ENCODE data around the gene LHX6. TPM values are rescaled to one million over a fixed set of nuclear protein-coding genes. Genes with fewer than 3 reads are reported as not detected.

Gene LHX6
- total RNA-seq, 1 experiment from 2014 or later, result 4.1 TPM

GRCh38 chr9:122248448-122248865, 19.7 kb upstream of the LHX6 start:
- H3K4me2 ChIP-seq (ENCODE audit: low read length), result peak overlapping the region; percentile 14; the same call in 1 of the 2 replicates
- DNase-seq (ENCODE audit: low read depth, low spot score), result peak; percentile 10
- no peaks in the 10 kb centered on the region for H4K20me1 ChIP-seq (ENCODE audit: insufficient read depth)
- ChIA-PET RAD21 (ENCODE audit: low non-redundant PET in 1 of 2, low total read pairs in 2 of 2, uncharacterized antibody in 2 of 2, unreplicated experiment in 2 of 2) (no interaction called here), CTCF (no interaction called here), POLR2A (no interaction called here)
- intact Hi-C loops (cut with micrococcal nuclease), result no loop called here
- H3K27ac ChIP-seq (ENCODE audit: low read depth, low read length), result no peak overlapping the region
- H3K4me3 ChIP-seq (replicated peaks in 1 of 2; ENCODE audit: low read depth in 1 of 2, low read length in 2 of 2), result no peak overlapping the region
- no peak overlapping the region for H3K9ac ChIP-seq (ENCODE audit: low read length)
- H3K27me3 ChIP-seq (ENCODE audit: insufficient read depth, low read length), result no peaks in the 10 kb centered on the region
- H3K36me3 ChIP-seq (ENCODE audit: control insufficient read depth in 1 of 2, insufficient read depth in 2 of 2, low read length in 2 of 2), result peaks cover 38 to 48% of the 10 kb centered on the region in 2 experiments
- H2AFZ ChIP-seq (ENCODE audit: low read depth, low read length, poor library complexity, severe bottlenecking), result no peak overlapping the region
- peaks cover 5% of the 10 kb centered on the region; the same call in 1 of the 2 replicates for H3K79me2 ChIP-seq (ENCODE audit: insufficient read depth, low read length)
- no peaks in the 10 kb centered on the region for H3K9me2 ChIP-seq (ENCODE audit: insufficient read depth)
- ATAC-seq, result no peak; the same call in 1 of the 2 replicates
- H3K9me3 ChIP-seq (ENCODE audit: control insufficient read depth in 1 of 2, insufficient read depth in 1 of 2, low read depth in 1 of 2, low read length in 2 of 2), result no peaks in the 10 kb centered on the region
- H3K4me1 ChIP-seq (ENCODE audit: control insufficient read depth in 1 of 2, insufficient read depth in 2 of 2, low read length in 2 of 2), result peaks cover 0 to 5% of the 10 kb centered on the region in 2 experiments; a peak in 1 of 4 replicates
- TF ChIP-seq RAD21 (IDR thresholded peaks at IDR 0.05; ENCODE audit: low read depth), result no peak
- TF ChIP-seq ZBTB33 (IDR thresholded peaks at IDR 0.05; ENCODE audit: extremely low read depth, insufficient replicate concordance, low read length), result no peak
- TF ChIP-seq POLR2AphosphoS5 (IDR thresholded peaks at IDR 0.05; ENCODE audit: low read depth, low read length), result no peak
- TF ChIP-seq ZFX (IDR thresholded peaks at IDR 0.05), result no peak
- no peak for TF ChIP-seq ATF3 (IDR thresholded peaks at IDR 0.05)
- TF ChIP-seq ELF1 (IDR thresholded peaks at IDR 0.05; ENCODE audit: borderline replicate concordance, low read depth), result no peak
- no peak for TF ChIP-seq SIN3A (IDR thresholded peaks at IDR 0.05; ENCODE audit: low read depth)
- TF ChIP-seq CTCF (IDR thresholded peaks at IDR 0.05 in 2 of 3, conservative IDR thresholded peaks at IDR 0.05 in 1 of 3; ENCODE audit: borderline replicate concordance in 1 of 3, insufficient read depth in 1 of 3, low read depth in 2 of 3, low read length in 2 of 3), result no peak
- TF ChIP-seq JUND (IDR thresholded peaks at IDR 0.05), result no peak
- no peak for TF ChIP-seq EGR1 (IDR thresholded peaks at IDR 0.05; ENCODE audit: low read depth)
- BruUV-seq (replicated peaks), result no TSS peak
